Measurements from ENCODE around the gene TMEM86B.

TMEM86B gene

GRCh38 chr19:55257461-55258420 is 29.2 kb upstream of the TMEM86B start:
- no peak for DNase-seq

- no peak for DNase-seq
Observed at GRCh38 chr19:55256562-55257460, 28.2 kb upstream of the TMEM86B start.

GRCh38 chr19:55255618-55256423 is 27.3 kb upstream of the TMEM86B start:
- DNase-seq: peak in 1 of 2 donors; percentile 38

- no peak for DNase-seq
Observed at GRCh38 chr19:55254625-55254977, 26.0 kb upstream of the TMEM86B start.

GRCh38 chr19:55253842-55254624 is 25.5 kb upstream of the TMEM86B start:
- DNase-seq: peak; percentile 72 to 75

- DNase-seq: no peak
Observed at GRCh38 chr19:55252760-55253663, 24.4 kb upstream of the TMEM86B start.

GRCh38 chr19:55251341-55252081 is 22.9 kb upstream of the TMEM86B start:
- no peak for DNase-seq

GRCh38 chr19:55250262-55251036 is 21.9 kb upstream of the TMEM86B start:
- no peak for DNase-seq

- DNase-seq: no peak
Observed at GRCh38 chr19:55249841-55250240, 21.3 kb upstream of the TMEM86B start.

GRCh38 chr19:55248704-55249103 is 20.1 kb upstream of the TMEM86B start:
- DNase-seq: no peak

GRCh38 chr19:55248166-55248675 is 19.7 kb upstream of the TMEM86B start:
- DNase-seq: no peak

- peak; percentile 47 to 69 for DNase-seq
Observed at GRCh38 chr19:55247621-55248099, 19.1 kb upstream of the TMEM86B start.

- DNase-seq: no peak
Observed at GRCh38 chr19:55246462-55247451, 18.2 kb upstream of the TMEM86B start.

- no peak for DNase-seq
Observed at GRCh38 chr19:55245236-55245904, 16.8 kb upstream of the TMEM86B start.

- no peak for DNase-seq
Observed at GRCh38 chr19:55244004-55244680, 15.6 kb upstream of the TMEM86B start.

GRCh38 chr19:55242517-55242916 is 14.0 kb upstream of the TMEM86B start:
- no peak for DNase-seq
